Lower lobe of right lung (tissue), 2 donors: ENCODE results near the gene GDI1. TPM values are rescaled to one million over a fixed set of nuclear protein-coding genes. Genes with fewer than 3 reads are reported as not detected.

ENCODE experiments used
- ATAC-seq, 2 donors: fragments of 200-7000 bp; cut with Tn5 transposase; one replicate each; pipeline ENCODE4 v1.9.1; 2020 to 2022; ENCODE audit warnings: mild to moderate bottlenecking in 2 of 2, moderate library complexity in 2 of 2
- DNase-seq: peaks from one replicate; pipeline ENCODE4 v3.0.0-alpha.2; 2020
- H3K27ac ChIP-seq: fragments of 200-600 bp; one replicate; pipeline ENCODE4 v1.8.0; 2022
- H3K27me3 ChIP-seq: fragments of 200-600 bp; one replicate; pipeline ENCODE4 v1.8.0; 2022; ENCODE audit warnings: low read depth
- H3K36me3 ChIP-seq: fragments of 200-600 bp; one replicate; pipeline ENCODE4 v1.8.0; 2022; ENCODE audit warnings: mild to moderate bottlenecking
- H3K4me1 ChIP-seq: fragments of 200-600 bp; one replicate; pipeline ENCODE4 v1.8.0; 2022
- H3K4me3 ChIP-seq: fragments of 200-600 bp; one replicate; pipeline ENCODE4 v1.8.0; 2022; ENCODE audit warnings: mild to moderate bottlenecking
- H3K9me3 ChIP-seq: fragments of 200-600 bp; one replicate; pipeline ENCODE4 v1.8.0; 2022
- intact Hi-C: fragments of 100-400 bp; cut with DNase I; formaldehyde crosslinking; loops from one replicate; pipeline ENCODE4 v1.11.0; 2022
- total RNA-seq: library from RNA; stranded (reverse); fragmentation: NEBNext Ultra II Directional; extraction: Animal tissue kit (Norgen Biotek cat#: 25700); gene quantifications from one replicate; pipeline ENCODE4 v1.2.1, GENCODE V29; 2021
- TF ChIP-seq, protein P1 (sequence below): fragments of 200-600 bp; IDR thresholded peaks from one replicate; pipeline ENCODE4 v1.8.0; 2022; ENCODE audit warnings: antibody characterized with exemption, mild to moderate bottlenecking
- donor health status: DM: no; HTN: yes; CAD: no; lungs with severe emphysema.

The GDI1 gene
- total RNA-seq, 1 donor from 2014 or later = 111 TPM

DNA sequence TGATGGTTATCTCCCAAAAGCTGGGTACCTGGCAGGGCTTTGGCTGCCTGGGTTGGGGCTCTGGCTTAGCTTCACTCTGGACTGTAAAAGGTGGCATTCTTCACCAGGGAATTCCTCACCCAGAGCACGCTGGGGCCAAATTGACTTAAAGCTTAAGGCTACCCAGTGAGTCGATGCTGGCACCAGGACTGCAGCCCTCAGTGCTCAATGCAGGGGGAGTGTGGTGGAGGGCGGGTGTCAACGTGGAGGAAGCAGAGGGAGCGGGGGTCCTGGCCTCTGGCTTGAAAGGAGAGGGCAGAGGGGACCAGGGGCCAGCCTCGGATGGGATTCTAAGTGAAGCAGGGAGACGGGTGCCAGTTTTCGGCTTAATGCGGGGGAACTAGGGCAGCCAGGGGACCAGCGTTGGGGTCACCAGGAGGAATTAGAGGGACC, 6.5 kb downstream of the GDI1 start:
- intact Hi-C loops = no loop called here
- no peaks in the 10 kb centered on the region for H3K27me3 ChIP-seq
- peaks cover 17% of the 10 kb centered on the region for H3K4me1 ChIP-seq
- TF ChIP-seq, protein P1, sequence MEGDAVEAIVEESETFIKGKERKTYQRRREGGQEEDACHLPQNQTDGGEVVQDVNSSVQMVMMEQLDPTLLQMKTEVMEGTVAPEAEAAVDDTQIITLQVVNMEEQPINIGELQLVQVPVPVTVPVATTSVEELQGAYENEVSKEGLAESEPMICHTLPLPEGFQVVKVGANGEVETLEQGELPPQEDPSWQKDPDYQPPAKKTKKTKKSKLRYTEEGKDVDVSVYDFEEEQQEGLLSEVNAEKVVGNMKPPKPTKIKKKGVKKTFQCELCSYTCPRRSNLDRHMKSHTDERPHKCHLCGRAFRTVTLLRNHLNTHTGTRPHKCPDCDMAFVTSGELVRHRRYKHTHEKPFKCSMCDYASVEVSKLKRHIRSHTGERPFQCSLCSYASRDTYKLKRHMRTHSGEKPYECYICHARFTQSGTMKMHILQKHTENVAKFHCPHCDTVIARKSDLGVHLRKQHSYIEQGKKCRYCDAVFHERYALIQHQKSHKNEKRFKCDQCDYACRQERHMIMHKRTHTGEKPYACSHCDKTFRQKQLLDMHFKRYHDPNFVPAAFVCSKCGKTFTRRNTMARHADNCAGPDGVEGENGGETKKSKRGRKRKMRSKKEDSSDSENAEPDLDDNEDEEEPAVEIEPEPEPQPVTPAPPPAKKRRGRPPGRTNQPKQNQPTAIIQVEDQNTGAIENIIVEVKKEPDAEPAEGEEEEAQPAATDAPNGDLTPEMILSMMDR = no peak
- peaks cover 41% of the 10 kb centered on the region for H3K36me3 ChIP-seq
- no peaks in the 10 kb centered on the region for H3K9me3 ChIP-seq
- no peak for DNase-seq
- H3K4me3 ChIP-seq = peak overlapping the region; percentile 67
- peak overlapping the region; percentile 67 for H3K27ac ChIP-seq
- ATAC-seq = peak; percentile 5 to 7

DNA sequence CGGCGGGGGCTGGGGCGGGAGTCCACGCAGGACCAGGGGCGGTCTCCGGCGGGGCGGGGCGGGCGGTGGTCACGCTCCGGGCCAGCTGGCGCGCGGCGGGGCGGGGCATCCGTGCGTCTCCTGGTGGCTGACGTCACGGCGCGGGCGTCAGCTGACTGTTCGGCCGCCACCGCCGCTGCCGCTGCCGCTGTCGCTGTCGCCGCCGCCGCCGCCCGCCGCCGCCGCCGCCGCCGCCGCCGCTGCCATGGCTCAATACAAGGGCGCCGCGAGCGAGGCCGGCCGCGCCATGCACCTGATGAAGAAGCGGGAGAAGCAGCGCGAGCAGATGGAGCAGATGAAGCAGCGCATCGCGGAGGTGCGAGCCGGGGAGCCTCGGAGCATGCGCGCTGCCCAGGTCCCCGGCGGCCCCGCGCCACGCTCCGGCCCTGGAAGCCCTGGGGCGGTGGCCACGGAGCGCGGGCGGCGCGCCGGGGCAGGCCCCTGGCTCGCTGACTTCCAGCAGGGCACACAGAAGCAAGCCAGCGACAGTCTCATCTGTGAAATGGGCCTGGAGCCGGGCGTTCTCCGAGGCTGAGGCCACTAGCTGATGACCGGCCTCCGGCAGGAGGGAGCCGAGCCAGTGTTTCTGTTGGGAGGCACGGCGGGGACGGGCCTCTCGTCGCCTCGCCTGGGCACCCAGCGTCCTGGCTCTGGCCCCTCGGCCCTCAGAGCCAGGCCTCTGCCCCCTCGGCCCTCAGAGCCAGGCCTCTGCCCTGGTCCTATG, 7.2 kb downstream of the GDI1 start, which contains the start of gene FAM50A:
FAM50A (plus strand) TSS at position 150 of the 763 bp plus-strand sequence; CDS start at position 245, 95 bp downstream.
- Histone ChIP-seq H3K27ac (peak within 1 kb of the TSS; percentile 76), H3K36me3 (peaks cover 48% of the 10 kb centered on the region), H3K4me3 (peak within 1 kb of the TSS; percentile 67), H3K9me3 (no peaks in the 10 kb centered on the region), H3K4me1 (peaks cover 13% of the 10 kb centered on the region), H3K27me3 (no peaks in the 10 kb centered on the region)
- intact Hi-C loops = no loop called here
- ATAC-seq = peak; percentile 89 to 93
- DNase-seq = peak; percentile 87
- TF ChIP-seq, protein P1 = no peak

DNA sequence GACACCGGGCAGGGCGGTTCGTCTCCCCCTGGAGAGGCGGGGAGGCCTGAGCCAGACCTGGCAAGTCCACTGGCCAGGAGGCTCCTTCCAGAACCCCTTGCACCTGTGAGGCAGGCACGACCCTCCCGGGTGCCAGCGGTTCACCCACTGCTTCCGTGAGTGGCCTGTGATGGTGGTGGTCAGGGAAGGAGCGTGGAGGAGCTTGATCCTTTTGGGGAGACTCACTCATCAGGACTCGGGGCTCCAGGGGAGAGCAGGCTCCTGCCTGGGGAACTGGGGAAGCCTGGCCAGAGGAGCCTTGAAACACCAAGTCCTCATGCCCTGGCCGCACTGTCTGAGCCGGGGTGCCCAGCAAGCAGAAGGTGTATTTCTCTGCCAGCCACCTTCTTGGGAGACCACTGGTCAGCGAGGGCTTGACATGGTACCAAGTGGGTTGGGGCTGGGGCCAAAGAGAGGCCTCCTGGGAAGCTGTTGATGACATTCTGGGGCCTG, 7.8 kb downstream of the GDI1 start:
- Histone ChIP-seq H3K27ac (peak overlapping the region; percentile 76), H3K36me3 (peaks cover 49% of the 10 kb centered on the region), H3K4me1 (peaks cover 13% of the 10 kb centered on the region), H3K27me3 (no peaks in the 10 kb centered on the region), H3K9me3 (no peaks in the 10 kb centered on the region), H3K4me3 (peak overlapping the region; percentile 67)
- ATAC-seq (no peak), DNase-seq (no peak)
- TF ChIP-seq, protein P1 = no peak
- intact Hi-C loops = no loop called here

DNA sequence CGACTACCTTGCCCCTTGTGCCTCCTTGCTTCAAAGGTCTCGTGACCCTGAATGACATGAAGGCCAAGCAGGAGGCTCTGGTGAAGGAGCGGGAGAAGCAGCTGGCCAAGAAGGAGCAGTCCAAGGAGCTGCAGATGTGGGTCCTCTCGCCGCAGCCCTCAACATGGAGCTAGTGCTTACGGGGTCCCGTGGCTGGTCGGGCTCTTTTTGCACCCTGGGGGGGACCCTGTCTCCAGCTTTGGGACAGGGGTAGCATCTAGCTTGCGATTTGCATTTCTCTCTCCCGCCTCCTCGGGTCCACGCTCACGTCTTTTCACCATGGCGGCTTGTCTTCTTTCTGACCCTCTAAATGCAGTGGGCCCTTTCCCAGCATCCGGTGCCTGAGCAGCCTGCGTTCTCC, 8.8 kb downstream of the GDI1 start:
- intact Hi-C loops = no loop called here
- Histone ChIP-seq H3K9me3 (no peaks in the 10 kb centered on the region), H3K27me3 (no peaks in the 10 kb centered on the region), H3K27ac (no peak overlapping the region), H3K4me1 (peaks cover 13% of the 10 kb centered on the region), H3K36me3 (peaks cover 49% of the 10 kb centered on the region), H3K4me3 (no peak overlapping the region)
- ATAC-seq = no peak
- no peak for DNase-seq
- TF ChIP-seq, protein P1 = no peak

DNA sequence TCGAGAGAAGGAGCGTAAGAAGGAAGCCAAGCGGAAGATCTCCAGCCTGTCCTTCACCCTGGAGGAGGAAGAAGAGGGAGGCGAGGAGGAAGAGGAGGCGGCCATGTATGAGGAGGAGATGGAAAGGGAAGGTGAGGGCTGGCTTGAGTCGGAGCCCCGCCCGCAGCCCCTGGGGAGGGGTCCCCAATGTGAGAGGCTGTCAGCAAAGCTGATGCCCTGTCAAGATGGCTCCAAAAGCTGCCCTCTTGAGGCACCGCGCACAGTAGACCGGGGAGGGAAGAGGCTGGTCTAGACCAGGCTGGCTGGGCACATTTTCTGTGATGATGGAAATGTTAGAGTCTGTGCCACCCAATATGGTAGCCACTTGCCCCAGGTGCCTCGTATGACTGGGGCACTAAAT, 9.5 kb downstream of the GDI1 start:
- ATAC-seq (no peak), DNase-seq (no peak)
- no peak overlapping the region for H3K4me3 ChIP-seq
- peaks cover 13% of the 10 kb centered on the region for H3K4me1 ChIP-seq
- H3K9me3 ChIP-seq = no peaks in the 10 kb centered on the region
- peaks cover 48% of the 10 kb centered on the region for H3K36me3 ChIP-seq
- intact Hi-C loops = no loop called here
- H3K27me3 ChIP-seq = no peaks in the 10 kb centered on the region
- no peak overlapping the region for H3K27ac ChIP-seq
- TF ChIP-seq, protein P1 = no peak
